Esophagus squamous epithelium (tissue), 4 donors: ENCODE measurements around the gene TMEM123.

Source experiments
- CTCF ChIP-seq, 6 experiments: fragments of 450-650 bp in 4 of 6; fragments of 200-600 bp in 2 of 6; sonication (generic) in 2 of 6; IDR thresholded peaks; one replicate each; pipeline ENCODE4 v1.5.1; 2016 to 2019; ENCODE audit warnings: antibody characterized with exemption in 6 of 6, mild to moderate bottlenecking in 4 of 6, moderate library complexity in 4 of 6
- POLR2A ChIP-seq, 4 donors: fragments of 450-650 bp; IDR thresholded peaks; one replicate each; pipeline ENCODE4 v1.6.1; 2017; ENCODE audit warnings: antibody characterized with exemption in 4 of 4, mild to moderate bottlenecking in 4 of 4, moderate library complexity in 3 of 4

GRCh38 chr11:102426570-102426969 lies 26.0 kb downstream of the TMEM123 start:
- TF ChIP-seq POLR2A (IDR thresholded peaks at IDR 0.05) = no peak
- no peak for TF ChIP-seq CTCF (IDR thresholded peaks at IDR 0.05)
